PC-3 (cell line): ENCODE measurements around the gene TMEM256. TPM values are rescaled to one million over a fixed set of nuclear protein-coding genes. Genes with fewer than 3 reads are reported as not detected.

ENCODE experiments used
- ATAC-seq: fragments of 200-7000 bp; cut with Tn5 transposase; 2 replicates; pipeline ENCODE4 v1.9.1; 2020; ENCODE audit warnings: mild to moderate bottlenecking, moderate library complexity
- BruUV-seq: library from RNA; stranded (reverse); fragments of 400-500 nt; replicated peaks from 2 replicates; lab custom pipeline; 2021; lab: Mats Ljungman, UMichigan
- CTCF ChIA-PET: fragments of 300-600 bp; sonication (Branson Sonifier 250); formaldehyde crosslinking; loops from one replicate; lab custom pipeline; 2022; ENCODE audit warnings: antibody characterized with exemption; lab: Charles Lee
- POLR2A ChIA-PET: fragments of 300-600 bp; sonication (Branson Sonifier 250); formaldehyde crosslinking; loops from one replicate; lab custom pipeline; 2022; ENCODE audit warnings: antibody characterized with exemption; ENCODE audit not compliant: unreplicated experiment; lab: Charles Lee
- DNase-seq: peaks from one replicate; pipeline ENCODE4 v3.0.0-alpha.2; 2015
- H2AFZ ChIP-seq: fragments of 300-600 bp; sonication (generic); 2 replicates; pipeline ENCODE4 v1.6.0; 2016; ENCODE audit warnings: antibody characterized with exemption, low read length
- H3F3A ChIP-seq: fragments of 300-600 bp; sonication (generic); one replicate; pipeline ENCODE4 v1.6.0; 2017; ENCODE audit warnings: antibody characterized with exemption, low read length, control low read depth, mild to moderate bottlenecking; ENCODE audit not compliant: unreplicated experiment
- H3K27ac ChIP-seq: fragments of 300-600 bp; sonication (generic); 2 replicates; pipeline ENCODE4 v1.5.1; 2016; ENCODE audit warnings: mild to moderate bottlenecking, low read length
- H3K27me3 ChIP-seq: fragments of 300-600 bp; sonication (generic); 2 replicates; pipeline ENCODE4 v1.6.1; 2016; ENCODE audit warnings: low read length, mixed read lengths
- H3K36me3 ChIP-seq: fragments of 300-600 bp; sonication (generic); 2 replicates; pipeline ENCODE4 v1.6.1; 2016; ENCODE audit warnings: low read depth, mixed run types, low read length, mixed read lengths
- H3K4me1 ChIP-seq: fragments of 300-600 bp; sonication (generic); 2 replicates; pipeline ENCODE4 v1.5.1; 2016; ENCODE audit warnings: low read length; ENCODE audit not compliant: insufficient read depth
- H3K4me2 ChIP-seq: fragments of 300-600 bp; sonication (generic); 2 replicates; pipeline ENCODE4 v1.6.0; 2016; ENCODE audit warnings: low read length
- H3K4me3 ChIP-seq: fragments of 300-600 bp; sonication (generic); 2 replicates; pipeline ENCODE4 v1.5.1; 2016; ENCODE audit warnings: mild to moderate bottlenecking, low read length, mixed read lengths
- H3K79me2 ChIP-seq: fragments of 300-600 bp; sonication (generic); 2 replicates; pipeline ENCODE4 v1.6.1; 2017; ENCODE audit warnings: low read length, mixed read lengths
- H3K9ac ChIP-seq: fragments of 300-600 bp; sonication (generic); 2 replicates; pipeline ENCODE4 v1.6.0; 2016; ENCODE audit warnings: mild to moderate bottlenecking, low read length
- H3K9me2 ChIP-seq: fragments of 300-600 bp; sonication (generic); replicated peaks from 2 replicates; pipeline ENCODE4 v1.6.1; 2016; ENCODE audit warnings: mixed run types, low read length, mixed read lengths
- H3K9me3 ChIP-seq: fragments of 300-600 bp; sonication (generic); 2 replicates; pipeline ENCODE4 v1.6.1; 2016; ENCODE audit warnings: low read length, mixed read lengths
- H4K20me1 ChIP-seq: fragments of 300-600 bp; sonication (generic); 2 replicates; pipeline ENCODE4 v1.6.1; 2016; ENCODE audit warnings: low read length, mixed read lengths
- EZH2 ChIP-seq: fragments of 300-600 bp; sonication (generic); IDR thresholded peaks from one replicate; pipeline ENCODE4 v1.6.1; 2017; ENCODE audit warnings: antibody characterized with exemption, mild to moderate bottlenecking, low read length; ENCODE audit not compliant: unreplicated experiment
- EZH2phosphoT487 ChIP-seq: fragments of 300-600 bp; sonication (generic); IDR thresholded peaks from 2 replicates; pipeline ENCODE4 v1.6.1; 2018; ENCODE audit warnings: mild to moderate bottlenecking, antibody characterized with exemption, low read length, borderline replicate concordance
- intact Hi-C: fragments of 100-400 bp; cut with micrococcal nuclease; formaldehyde crosslinking; loops from 2 replicates; pipeline ENCODE4 v1.9.0; 2023
- total RNA-seq: library from RNA; depleted of rRNA; stranded (reverse); fragments of >200 nt; gene quantifications from 2 replicates; pipeline ENCODE4 v1.2.3, GENCODE V29; 2014; rRNA removed
- TF ChIP-seq, protein P1 (sequence below): fragments of 300-600 bp; sonication (generic); conservative IDR thresholded peaks from 2 replicates; pipeline ENCODE4 v1.5.1; 2017; ENCODE audit warnings: antibody characterized with exemption, low read depth, mild to moderate bottlenecking, low read length

Gene TMEM256
- total RNA-seq, 1 experiment from 2014 or later, result 82.4 TPM

GRCh38 chr17:7355053-7355452 lies 48.8 kb downstream of the TMEM256 start, which contains the start of gene TMEM95:
Gene TMEM95 (plus strand): TSS chr17:7355156. CDS start chr17:7355205, 49 bp downstream.
- BruUV-seq, result no TSS peak
- CTCF ChIA-PET, result no interaction called here
- DNase-seq (no peak), ATAC-seq (no peak)
- Histone ChIP-seq H3K4me1 (peaks cover 24% of the 10 kb centered on the region; the same call in 1 of the 2 replicates), H3K9ac (no peak within 1 kb of the TSS), H4K20me1 (no peaks in the 10 kb centered on the region), H3K27ac (no peak within 1 kb of the TSS), H3K4me3 (no peak within 1 kb of the TSS), H3K4me2 (peak within 1 kb of the TSS; percentile 99; the same call in 1 of the 2 replicates), H3K27me3 (no peaks in the 10 kb centered on the region), H3K9me3 (no peaks in the 10 kb centered on the region), H3K9me2 (no peaks in the 10 kb centered on the region), H3K36me3 (no peaks in the 10 kb centered on the region), H2AFZ (no peak within 1 kb of the TSS), H3F3A (peaks cover 3% of the 10 kb centered on the region), H3K79me2 (peaks cover 35% of the 10 kb centered on the region)
- TF ChIP-seq, protein P1, sequence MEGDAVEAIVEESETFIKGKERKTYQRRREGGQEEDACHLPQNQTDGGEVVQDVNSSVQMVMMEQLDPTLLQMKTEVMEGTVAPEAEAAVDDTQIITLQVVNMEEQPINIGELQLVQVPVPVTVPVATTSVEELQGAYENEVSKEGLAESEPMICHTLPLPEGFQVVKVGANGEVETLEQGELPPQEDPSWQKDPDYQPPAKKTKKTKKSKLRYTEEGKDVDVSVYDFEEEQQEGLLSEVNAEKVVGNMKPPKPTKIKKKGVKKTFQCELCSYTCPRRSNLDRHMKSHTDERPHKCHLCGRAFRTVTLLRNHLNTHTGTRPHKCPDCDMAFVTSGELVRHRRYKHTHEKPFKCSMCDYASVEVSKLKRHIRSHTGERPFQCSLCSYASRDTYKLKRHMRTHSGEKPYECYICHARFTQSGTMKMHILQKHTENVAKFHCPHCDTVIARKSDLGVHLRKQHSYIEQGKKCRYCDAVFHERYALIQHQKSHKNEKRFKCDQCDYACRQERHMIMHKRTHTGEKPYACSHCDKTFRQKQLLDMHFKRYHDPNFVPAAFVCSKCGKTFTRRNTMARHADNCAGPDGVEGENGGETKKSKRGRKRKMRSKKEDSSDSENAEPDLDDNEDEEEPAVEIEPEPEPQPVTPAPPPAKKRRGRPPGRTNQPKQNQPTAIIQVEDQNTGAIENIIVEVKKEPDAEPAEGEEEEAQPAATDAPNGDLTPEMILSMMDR, result no peak
- TF ChIP-seq EZH2phosphoT487, result no peak
- TF ChIP-seq EZH2, result no peak
- POLR2A ChIA-PET, result no interaction called here
- intact Hi-C loops, result no loop called here

- peak; percentile 53 for DNase-seq
- no peak overlapping the region for H2AFZ ChIP-seq
- peaks cover 3% of the 10 kb centered on the region for H3F3A ChIP-seq
- H3K79me2 ChIP-seq, result peaks cover 35% of the 10 kb centered on the region
- H3K9me3 ChIP-seq, result no peaks in the 10 kb centered on the region
- TF ChIP-seq, protein P1, result no peak
- no peak for TF ChIP-seq EZH2phosphoT487
- no peak for TF ChIP-seq EZH2
- H3K36me3 ChIP-seq, result no peaks in the 10 kb centered on the region
- no TSS peak for BruUV-seq
- H3K27me3 ChIP-seq, result no peaks in the 10 kb centered on the region
- H3K9ac ChIP-seq, result no peak overlapping the region
- CTCF ChIA-PET, result no interaction called here
- POLR2A ChIA-PET, result no interaction called here
- peak overlapping the region; percentile 99; the same call in 1 of the 2 replicates for H3K4me2 ChIP-seq
- no peak overlapping the region for H3K27ac ChIP-seq
- H3K9me2 ChIP-seq, result no peaks in the 10 kb centered on the region
- ATAC-seq, result no peak; the same call in 1 of the 2 replicates
- no peak overlapping the region for H3K4me3 ChIP-seq
- no peaks in the 10 kb centered on the region for H4K20me1 ChIP-seq
- intact Hi-C loops, result loop anchor here (5.0 kb wide), 1 partner anchor 83 kb away; the partner anchor contains the start of genes FGF11 and TMEM102
- H3K4me1 ChIP-seq, result peaks cover 28% of the 10 kb centered on the region
These were observed 49.5 kb downstream of the TMEM256 start for GRCh38 chr17:7354262-7354843.

Other genes starting within 250 kb of the TMEM256 start
- 0.95 and 2.2 TPM in 2 replicates for gene ASGR1, start 224.7 kb downstream of the TMEM256 start, total RNA-seq
- 6.5 and 12.8 TPM in 2 replicates for gene DLG4, start 184.3 kb downstream of the TMEM256 start, total RNA-seq
- gene ACADVL, start 184.2 kb downstream of the TMEM256 start, total RNA-seq, result 558 and 646 TPM in 2 replicates
- 36.9 and 65.7 TPM in 2 replicates for gene DVL2, start 169.6 kb downstream of the TMEM256 start, total RNA-seq
- gene PHF23, start 164.6 kb downstream of the TMEM256 start, total RNA-seq, result 20.8 and 32.7 TPM in 2 replicates
- 88.2 and 103 TPM in 2 replicates for gene GABARAP, start 161.6 kb downstream of the TMEM256 start, total RNA-seq
- 52.4 and 68.5 TPM in 2 replicates for gene CTDNEP1, start 152.4 kb downstream of the TMEM256 start, total RNA-seq
- gene ELP5, start 151.9 kb downstream of the TMEM256 start, total RNA-seq, result 60.5 and 67.5 TPM in 2 replicates
- 147 and 180 TPM in 2 replicates for gene CLDN7, start 141.6 kb downstream of the TMEM256 start, total RNA-seq
- gene SLC2A4, start 122.4 kb downstream of the TMEM256 start, total RNA-seq, result 0.29 TPM in 1 of 2 replicates, not detected in the other
- 1.1 and 1.4 TPM in 2 replicates for gene YBX2, start 109.5 kb downstream of the TMEM256 start, total RNA-seq
- 1,140 and 1,203 TPM in 2 replicates for gene EIF5A, start 96.5 kb downstream of the TMEM256 start, total RNA-seq
- 30.8 and 45.8 TPM in 2 replicates for gene GPS2, start 88.7 kb downstream of the TMEM256 start, total RNA-seq
- 21.4 and 27.7 TPM in 2 replicates for gene NEURL4, start 74.8 kb downstream of the TMEM256 start, total RNA-seq
- not detected in 2 replicates for gene ACAP1, start 67.6 kb downstream of the TMEM256 start, total RNA-seq
- 7.0 and 7.6 TPM in 2 replicates for gene KCTD11, start 51.9 kb downstream of the TMEM256 start, total RNA-seq
- not detected in 2 replicates for gene TMEM95, start 48.9 kb downstream of the TMEM256 start, total RNA-seq
- 10.8 and 13.5 TPM in 2 replicates for gene TNK1, start 23.0 kb downstream of the TMEM256 start, total RNA-seq
- 53.8 and 62.7 TPM in 2 replicates for gene PLSCR3, start 9.6 kb downstream of the TMEM256 start, total RNA-seq
- gene NLGN2, start 3.7 kb upstream of the TMEM256 start, total RNA-seq, result 7.4 and 12.7 TPM in 2 replicates
- gene SPEM1, start 16.2 kb upstream of the TMEM256 start, total RNA-seq, result not detected in 2 replicates
- not detected in 2 replicates for gene SPEM2, start 21.5 kb upstream of the TMEM256 start, total RNA-seq
- not detected in 2 replicates for gene SPEM3, start 24.8 kb upstream of the TMEM256 start, total RNA-seq
- 14.0 and 17.9 TPM in 2 replicates for gene TMEM102, start 31.3 kb upstream of the TMEM256 start, total RNA-seq
- 0.69 and 1.0 TPM in 2 replicates for gene FGF11, start 35.4 kb upstream of the TMEM256 start, total RNA-seq
- gene CHRNB1, start 41.0 kb upstream of the TMEM256 start, total RNA-seq, result 2.1 and 2.9 TPM in 2 replicates
- gene ZBTB4, start 75.5 kb upstream of the TMEM256 start, total RNA-seq, result 14.7 and 18.4 TPM in 2 replicates
- gene SLC35G6, start 77.3 kb upstream of the TMEM256 start, total RNA-seq, result not detected in 2 replicates
- 47.1 and 95.7 TPM in 2 replicates for gene POLR2A, start 80.3 kb upstream of the TMEM256 start, total RNA-seq
- gene TNFSF12, start 145.0 kb upstream of the TMEM256 start, total RNA-seq, result 15.2 and 24.2 TPM in 2 replicates
- gene TNFSF13, start 154.7 kb upstream of the TMEM256 start, total RNA-seq, result 3.6 and 5.2 TPM in 2 replicates
- gene SENP3, start 157.8 kb upstream of the TMEM256 start, total RNA-seq, result 82.8 and 88.7 TPM in 2 replicates
- gene CD68, start 175.5 kb upstream of the TMEM256 start, total RNA-seq, result 30.2 and 32.4 TPM in 2 replicates
- 71.0 and 94.1 TPM in 2 replicates for gene MPDU1, start 179.8 kb upstream of the TMEM256 start, total RNA-seq
- 6.3 and 7.0 TPM in 2 replicates for gene SOX15, start 186.0 kb upstream of the TMEM256 start, total RNA-seq
- 51.4 and 67.2 TPM in 2 replicates for gene FXR2, start 210.8 kb upstream of the TMEM256 start, total RNA-seq
- 27.6 and 33.1 TPM in 2 replicates for gene SAT2, start 223.7 kb upstream of the TMEM256 start, total RNA-seq
- not detected in 2 replicates for gene SHBG, start 226.0 kb upstream of the TMEM256 start, total RNA-seq
- not detected in 2 replicates for gene ATP1B2, start 246.8 kb upstream of the TMEM256 start, total RNA-seq